Upper lobe of right lung (tissue), 1 donor: ENCODE measurements around the gene AHNAK. TPM values are rescaled to one million over a fixed set of nuclear protein-coding genes. Genes with fewer than 3 reads are reported as not detected.
A peak's percentile ranks its signal among the peaks of the same experiment; 100 is the strongest.

Experiments used
- ATAC-seq: fragments of 200-7000 bp; cut with Tn5 transposase; one replicate; pipeline ENCODE4 v1.9.1; 2020; ENCODE audit warnings: mild to moderate bottlenecking, moderate library complexity
- DNase-seq: peaks from one replicate; pipeline ENCODE4 v3.0.0-alpha.2; 2020
- H3K27ac ChIP-seq: fragments of 200-600 bp; one replicate; pipeline ENCODE4 v1.8.0; 2022
- H3K27me3 ChIP-seq: fragments of 200-600 bp; one replicate; pipeline ENCODE4 v1.8.0; 2022; ENCODE audit warnings: mild to moderate bottlenecking
- H3K36me3 ChIP-seq: fragments of 200-600 bp; one replicate; pipeline ENCODE4 v1.8.0; 2022
- H3K4me1 ChIP-seq: fragments of 200-600 bp; one replicate; pipeline ENCODE4 v1.8.0; 2022
- H3K4me3 ChIP-seq: fragments of 200-600 bp; one replicate; pipeline ENCODE4 v1.8.0; 2022; ENCODE audit warnings: mild to moderate bottlenecking
- H3K9me3 ChIP-seq: fragments of 200-600 bp; one replicate; pipeline ENCODE4 v1.8.0; 2022
- intact Hi-C: fragments of 100-400 bp; cut with DNase I; formaldehyde crosslinking; loops from one replicate; pipeline ENCODE4 v1.11.0; 2022
- total RNA-seq: library from RNA; stranded (reverse); fragmentation: NEBNext Ultra II Directional; extraction: Animal tissue kit (Norgen Biotek cat#: 25700); gene quantifications from one replicate; pipeline ENCODE4 v1.2.1, GENCODE V29; 2021
- TF ChIP-seq, protein P1 (sequence below): fragments of 200-600 bp; IDR thresholded peaks from one replicate; pipeline ENCODE4 v1.8.0; 2022; ENCODE audit warnings: antibody characterized with exemption
- donor health status: DM: no; HTN: yes; CAD: no; lungs with severe emphysema.

Gene AHNAK
- total RNA-seq, 1 donor from 2014 or later = 819 TPM

DNA sequence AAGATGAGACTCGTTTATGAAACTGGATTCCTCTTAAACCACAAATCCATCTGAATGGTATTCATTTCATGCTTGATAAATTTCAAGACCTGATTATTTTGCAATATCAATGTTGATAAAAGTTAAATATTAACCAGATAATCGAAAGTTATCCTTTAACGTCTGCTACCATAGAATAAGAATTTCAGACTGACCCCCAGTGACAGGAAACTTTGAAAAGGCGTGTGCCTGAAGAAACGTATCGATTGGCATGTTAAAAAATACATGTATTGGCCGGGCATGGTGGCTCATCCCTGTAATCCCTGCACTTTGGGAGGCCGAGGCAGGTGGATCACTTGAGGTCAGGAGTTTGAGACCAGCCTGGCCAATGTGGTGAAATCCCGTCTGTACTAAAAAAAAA, 113.9 kb downstream of the AHNAK start:
- Histone ChIP-seq H3K4me3 (no peak overlapping the region), H3K36me3 (no peaks in the 10 kb centered on the region), H3K27ac (no peak overlapping the region), H3K4me1 (peaks cover 32% of the 10 kb centered on the region), H3K9me3 (no peaks in the 10 kb centered on the region), H3K27me3 (no peaks in the 10 kb centered on the region)
- DNase-seq (no peak), ATAC-seq (no peak)
- intact Hi-C loops = loop anchor here (10.0 kb wide), 1 partner anchor 52 kb away; no protein-coding TSS in a partner anchor
- TF ChIP-seq, protein P1, sequence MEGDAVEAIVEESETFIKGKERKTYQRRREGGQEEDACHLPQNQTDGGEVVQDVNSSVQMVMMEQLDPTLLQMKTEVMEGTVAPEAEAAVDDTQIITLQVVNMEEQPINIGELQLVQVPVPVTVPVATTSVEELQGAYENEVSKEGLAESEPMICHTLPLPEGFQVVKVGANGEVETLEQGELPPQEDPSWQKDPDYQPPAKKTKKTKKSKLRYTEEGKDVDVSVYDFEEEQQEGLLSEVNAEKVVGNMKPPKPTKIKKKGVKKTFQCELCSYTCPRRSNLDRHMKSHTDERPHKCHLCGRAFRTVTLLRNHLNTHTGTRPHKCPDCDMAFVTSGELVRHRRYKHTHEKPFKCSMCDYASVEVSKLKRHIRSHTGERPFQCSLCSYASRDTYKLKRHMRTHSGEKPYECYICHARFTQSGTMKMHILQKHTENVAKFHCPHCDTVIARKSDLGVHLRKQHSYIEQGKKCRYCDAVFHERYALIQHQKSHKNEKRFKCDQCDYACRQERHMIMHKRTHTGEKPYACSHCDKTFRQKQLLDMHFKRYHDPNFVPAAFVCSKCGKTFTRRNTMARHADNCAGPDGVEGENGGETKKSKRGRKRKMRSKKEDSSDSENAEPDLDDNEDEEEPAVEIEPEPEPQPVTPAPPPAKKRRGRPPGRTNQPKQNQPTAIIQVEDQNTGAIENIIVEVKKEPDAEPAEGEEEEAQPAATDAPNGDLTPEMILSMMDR = no peak

DNA sequence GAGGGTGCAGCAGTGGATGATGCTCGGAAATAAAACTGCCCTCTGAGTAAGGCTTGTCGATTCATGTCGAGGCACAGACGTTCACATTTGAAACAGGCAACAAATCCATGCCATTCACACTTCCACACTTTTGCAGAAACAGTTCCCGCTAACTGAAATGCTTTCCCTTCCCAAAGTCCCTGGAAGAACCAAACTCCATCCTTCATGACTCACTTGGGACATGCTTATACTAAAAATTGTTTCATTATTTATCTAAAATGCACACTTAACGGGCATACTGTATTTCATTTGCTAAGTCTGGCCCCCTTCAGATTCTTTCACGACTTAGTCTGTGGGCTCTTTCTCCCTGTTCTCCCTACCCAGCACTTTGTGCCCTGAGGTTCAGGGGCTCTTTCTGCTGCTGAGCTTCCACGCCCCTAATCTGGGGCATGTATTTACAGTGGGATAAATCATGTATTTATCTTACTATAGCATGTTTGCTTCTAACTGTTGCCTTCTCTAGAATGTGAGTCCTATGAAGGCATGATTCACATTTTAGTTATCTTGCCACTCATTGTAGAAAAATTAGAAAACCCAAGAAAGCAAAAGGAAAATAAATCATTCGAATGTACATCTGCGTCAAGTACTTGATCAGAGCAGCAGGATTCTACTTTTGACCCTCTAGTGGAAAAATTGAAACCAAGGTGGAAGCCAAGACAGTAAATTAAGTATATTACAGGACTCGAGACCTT, 115.3 kb downstream of the AHNAK start:
- TF ChIP-seq, protein P1 = no peak
- Histone ChIP-seq H3K27ac (no peak overlapping the region), H3K4me3 (no peak overlapping the region), H3K9me3 (no peaks in the 10 kb centered on the region), H3K4me1 (peaks cover 32% of the 10 kb centered on the region), H3K27me3 (no peaks in the 10 kb centered on the region), H3K36me3 (no peaks in the 10 kb centered on the region)
- no peak for DNase-seq
- no peak for ATAC-seq
- intact Hi-C loops = loop anchor here (10.0 kb wide), 1 partner anchor 53 kb away; no protein-coding TSS in a partner anchor

DNA sequence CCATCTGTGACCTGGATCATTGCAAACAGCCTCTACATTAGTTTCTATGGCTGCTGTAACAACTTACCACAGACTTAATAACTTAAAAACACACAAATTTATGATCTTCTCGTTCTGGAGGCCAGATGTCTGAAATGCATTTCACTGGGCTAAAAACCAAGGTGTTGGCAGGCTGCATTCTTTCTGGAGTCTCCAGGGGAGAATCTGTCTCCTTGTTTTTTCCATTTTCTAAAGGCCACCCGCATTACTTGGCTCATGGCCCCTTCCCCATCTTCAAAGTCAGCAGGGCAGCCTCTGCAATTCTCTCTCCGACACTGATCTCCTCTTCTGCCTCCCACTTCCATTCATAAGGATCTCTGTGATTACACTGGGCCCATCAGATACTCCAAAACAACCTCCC, 116.2 kb downstream of the AHNAK start:
- intact Hi-C loops = loop anchor here (10.0 kb wide), 1 partner anchor 54 kb away; no protein-coding TSS in a partner anchor
- Histone ChIP-seq H3K9me3 (no peaks in the 10 kb centered on the region), H3K27me3 (no peaks in the 10 kb centered on the region), H3K4me1 (peaks cover 23% of the 10 kb centered on the region), H3K36me3 (no peaks in the 10 kb centered on the region), H3K27ac (no peak overlapping the region), H3K4me3 (no peak overlapping the region)
- DNase-seq = no peak
- TF ChIP-seq, protein P1 = no peak
- ATAC-seq = no peak

DNA sequence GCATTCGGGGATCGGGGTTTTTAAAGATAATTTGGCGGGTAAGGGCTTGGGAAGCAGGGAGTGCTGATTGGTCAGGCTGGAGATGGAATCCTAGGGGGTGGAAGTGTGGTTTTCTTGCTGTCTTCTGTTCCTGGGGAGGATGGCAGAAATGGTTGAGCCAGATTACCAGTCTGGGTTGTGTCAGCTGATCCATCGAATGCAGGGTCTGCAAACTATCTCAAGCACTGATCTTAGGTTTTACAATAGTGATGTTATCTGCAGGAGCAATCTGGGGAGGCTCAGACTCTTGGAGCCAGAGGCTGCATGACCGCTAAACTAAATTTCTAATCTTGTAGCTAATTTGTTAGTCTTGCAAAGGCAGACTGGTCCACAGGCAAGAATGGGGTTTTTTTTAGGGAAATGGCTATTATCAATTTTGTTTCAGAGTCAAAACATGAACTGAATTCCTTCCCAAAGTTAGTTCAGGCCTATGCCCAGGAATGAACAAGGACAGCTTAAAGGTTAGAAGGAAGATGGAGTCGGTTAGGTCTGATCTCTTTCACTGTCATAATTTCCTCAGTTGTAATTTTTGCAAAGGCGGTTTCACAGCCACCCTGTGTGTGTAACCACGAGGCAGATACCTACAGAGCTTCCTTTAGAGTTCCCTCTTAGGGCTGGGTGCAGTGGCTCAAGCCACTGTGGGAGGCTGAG, 117.6 kb downstream of the AHNAK start:
- ATAC-seq = no peak
- intact Hi-C loops = loop anchor here (10.0 kb wide), 1 partner anchor 106 kb away; no protein-coding TSS in a partner anchor
- H3K4me1 ChIP-seq = peaks cover 22% of the 10 kb centered on the region
- no peaks in the 10 kb centered on the region for H3K27me3 ChIP-seq
- H3K36me3 ChIP-seq = no peaks in the 10 kb centered on the region
- no peak overlapping the region for H3K27ac ChIP-seq
- H3K4me3 ChIP-seq = no peak overlapping the region
- H3K9me3 ChIP-seq = no peaks in the 10 kb centered on the region
- DNase-seq = no peak
- TF ChIP-seq, protein P1 = no peak

DNA sequence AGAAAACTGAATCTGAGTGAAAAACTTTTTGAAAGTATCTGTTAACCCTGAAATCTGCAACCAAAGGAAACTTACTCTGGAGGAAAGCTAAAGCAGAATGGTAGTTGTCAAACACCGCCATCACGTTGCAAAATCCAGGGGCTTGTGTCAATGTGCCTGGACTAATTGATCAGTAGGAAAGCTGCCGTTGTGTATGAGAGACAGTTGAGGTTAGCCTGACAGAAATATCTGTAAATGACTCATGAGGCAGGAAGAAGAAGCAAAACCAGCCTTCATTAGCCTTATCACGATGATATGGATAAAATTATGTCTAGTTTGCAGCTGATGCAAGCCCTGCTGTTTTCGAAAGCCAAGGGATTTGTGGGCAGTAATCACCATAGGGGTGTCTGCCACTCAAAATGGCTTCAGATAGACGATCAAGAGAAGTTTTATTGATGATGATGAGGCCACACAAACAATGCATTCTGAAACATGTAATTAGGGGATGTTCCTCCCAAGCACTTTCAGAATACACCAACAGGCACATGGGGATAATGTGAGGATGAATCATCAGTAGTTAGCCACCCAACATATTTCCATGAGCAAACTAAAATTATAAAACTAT, 118.9 kb downstream of the AHNAK start:
- Histone ChIP-seq H3K9me3 (no peaks in the 10 kb centered on the region), H3K27ac (peak overlapping the region; percentile 47), H3K36me3 (no peaks in the 10 kb centered on the region), H3K4me1 (peaks cover 13% of the 10 kb centered on the region), H3K27me3 (no peaks in the 10 kb centered on the region), H3K4me3 (no peak overlapping the region)
- DNase-seq (no peak), ATAC-seq (no peak)
- TF ChIP-seq, protein P1 = no peak
- intact Hi-C loops = loop anchor here (10.0 kb wide), 1 partner anchor 107 kb away; no protein-coding TSS in a partner anchor
